Lower leg skin (tissue), 3 donors: ENCODE results near the gene KDM1A.

Source experiments
- CTCF ChIP-seq, 3 donors: fragments of 450-650 bp; IDR thresholded peaks; one replicate each; pipeline ENCODE4 v1.5.1; 2016; ENCODE audit warnings: antibody characterized with exemption in 3 of 3, mild to moderate bottlenecking in 3 of 3, moderate library complexity in 2 of 3
- POLR2A ChIP-seq, 2 donors: fragments of 450-650 bp; IDR thresholded peaks; one replicate each; pipeline ENCODE4 v1.6.1; 2016 to 2017; ENCODE audit warnings: antibody characterized with exemption in 2 of 2, mild to moderate bottlenecking in 1 of 2, moderate library complexity in 1 of 2

- TF ChIP-seq CTCF (IDR thresholded peaks at IDR 0.05) (no peak), POLR2A (IDR thresholded peaks at IDR 0.05) (no peak)
These were observed 49.9 kb downstream of the KDM1A start for GRCh38 chr1:23069149-23069548.
